CD4-positive, alpha-beta T cell treated with Interleukin-2 at 100 ng/mL for 4 hours (primary cell): ENCODE measurements around the gene DPYSL4.

Experiments
- DNase-seq: peaks from one replicate; pipeline ENCODE4 v3.0.0-alpha.2; 2020; ENCODE audit warnings: low spot score

Gene DPYSL4

DNA sequence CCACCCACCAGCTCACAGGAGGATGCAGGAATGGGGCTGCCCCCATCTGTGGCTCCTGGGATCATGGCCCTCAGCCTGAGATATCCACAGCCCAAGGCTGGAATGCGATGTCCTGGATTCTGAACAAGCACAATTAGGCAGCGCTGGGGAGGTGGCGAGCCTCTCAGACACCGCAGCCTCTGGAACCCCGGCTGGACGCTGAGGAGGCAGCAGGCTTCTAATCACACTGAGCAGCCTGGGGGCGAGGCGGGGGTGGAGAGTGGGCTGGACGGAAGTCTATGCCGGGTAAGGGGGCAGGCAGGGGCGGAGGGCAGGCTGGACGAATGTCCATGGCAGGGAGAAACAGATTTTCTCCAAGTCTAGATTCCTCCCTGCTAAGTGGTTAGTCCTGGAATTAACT, 56.4 kb downstream of the DPYSL4 start:
- no peak for DNase-seq

DNA sequence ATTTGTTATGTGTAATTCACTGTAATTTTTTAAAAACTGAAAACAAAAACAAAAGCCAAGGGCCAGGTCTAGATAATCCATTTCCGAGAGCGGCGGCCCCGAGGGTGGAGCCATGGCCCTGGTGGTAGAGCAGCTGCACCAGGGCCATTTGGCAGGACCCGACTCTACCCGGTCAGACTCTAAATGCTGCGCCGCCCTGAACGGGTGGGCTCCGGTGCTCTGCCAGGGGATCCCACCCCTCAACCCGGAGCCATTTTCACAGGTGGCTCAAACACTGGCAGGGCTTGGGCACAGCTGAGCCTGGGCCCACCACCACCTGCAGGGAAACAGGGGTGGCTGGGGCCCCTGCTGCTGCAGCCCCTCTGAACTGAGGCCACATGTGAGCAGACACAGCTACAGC, 56.9 kb downstream of the DPYSL4 start:
- no peak for DNase-seq

DNA sequence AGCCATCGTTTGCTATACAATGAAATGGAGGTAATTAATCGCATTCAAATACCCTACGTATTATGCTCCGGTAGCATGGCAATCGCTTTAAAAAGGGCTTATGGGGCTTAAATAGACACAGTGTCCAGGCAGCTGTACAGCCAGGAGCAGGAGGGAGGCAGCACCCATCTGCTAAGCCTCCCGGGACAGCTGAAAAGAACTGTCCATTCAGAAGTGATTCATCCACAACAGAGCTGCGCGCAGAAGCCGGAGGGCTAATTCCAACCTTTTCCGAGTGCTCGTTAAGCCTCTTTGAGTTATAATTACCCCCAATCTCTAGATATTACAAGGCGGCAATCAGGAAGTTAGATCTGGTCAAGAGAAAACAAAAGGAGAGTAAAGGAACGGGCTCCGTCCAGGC, 58.3 kb downstream of the DPYSL4 start:
- no peak for DNase-seq

DNA sequence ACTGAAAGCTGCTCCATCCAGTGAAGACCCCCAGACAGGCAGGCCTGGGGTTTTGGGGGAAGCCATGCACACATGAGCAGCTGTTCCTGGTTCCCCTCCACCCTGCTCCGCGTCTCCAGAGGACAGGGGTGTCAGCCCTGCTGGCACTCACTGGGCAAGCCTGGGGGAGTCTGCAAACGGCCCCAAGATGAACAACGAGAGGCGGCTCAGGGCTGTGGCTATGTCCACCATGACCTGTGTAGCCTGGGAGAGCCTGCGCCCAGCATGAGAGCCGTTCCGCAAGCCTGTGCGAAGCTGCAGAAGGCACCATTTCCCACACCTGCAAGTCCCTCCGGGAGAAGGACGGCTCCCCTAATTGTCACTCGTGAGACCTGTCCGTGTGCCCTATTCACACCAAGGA, 59.5 kb downstream of the DPYSL4 start:
- DNase-seq: no peak

DNA sequence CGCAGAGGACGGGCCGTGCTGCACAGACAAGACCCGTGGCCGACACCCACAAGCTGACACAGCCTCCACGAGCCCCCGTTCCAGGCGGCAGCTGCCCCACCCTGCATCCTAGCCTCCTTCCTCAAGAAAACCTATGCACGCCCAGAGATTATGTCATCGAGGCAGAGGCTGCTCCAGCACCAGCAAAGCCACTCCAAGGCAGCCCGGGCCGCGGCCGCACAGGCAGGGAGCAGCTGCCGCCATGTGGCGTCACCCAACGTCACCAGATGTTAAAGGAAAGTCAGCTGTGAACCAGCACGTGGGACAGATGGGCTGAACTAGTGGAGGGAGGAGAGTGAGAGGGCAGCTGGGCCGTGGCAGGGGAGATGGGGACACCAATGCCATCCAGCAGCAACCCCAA, 61.2 kb downstream of the DPYSL4 start:
- no peak for DNase-seq

DNA sequence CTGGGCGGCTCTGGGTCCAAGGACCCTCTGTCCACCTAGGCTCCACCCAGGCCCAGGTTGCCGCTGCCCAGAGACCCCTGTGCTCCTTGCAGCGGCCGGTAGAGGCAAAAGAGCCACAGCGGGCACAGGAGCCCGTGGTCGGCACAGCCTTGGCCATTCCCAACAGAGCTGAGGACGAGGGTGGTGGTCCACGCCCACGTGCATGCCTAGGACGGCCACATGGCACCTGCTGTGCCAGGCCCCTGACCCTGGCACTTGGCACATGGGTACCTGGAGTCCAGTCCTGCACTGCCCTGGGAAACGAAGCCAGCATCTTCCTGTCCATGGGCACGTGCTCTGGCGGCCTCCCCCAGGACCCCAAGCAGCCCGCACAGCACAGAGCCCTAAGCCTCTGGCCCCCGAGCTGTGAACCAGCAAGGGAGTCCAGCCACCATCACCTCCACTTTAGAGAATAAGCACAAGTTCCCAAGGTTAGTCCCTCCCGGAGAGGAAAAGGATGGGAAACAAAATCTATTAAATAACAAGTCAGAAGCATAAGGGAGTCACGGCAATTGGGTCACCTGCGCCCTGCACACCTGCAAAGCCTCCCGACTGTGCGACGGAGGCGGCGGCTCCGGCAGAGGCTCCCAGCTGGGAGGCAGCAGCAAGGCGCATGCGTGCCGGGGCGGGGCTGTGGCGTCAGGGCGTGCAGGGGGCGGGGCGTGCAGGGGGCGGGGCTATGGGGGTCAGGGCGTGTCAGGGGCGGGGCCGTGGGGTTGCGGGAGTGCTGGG, 61.9 kb downstream of the DPYSL4 start:
- DNase-seq: peak; percentile 18

DNA sequence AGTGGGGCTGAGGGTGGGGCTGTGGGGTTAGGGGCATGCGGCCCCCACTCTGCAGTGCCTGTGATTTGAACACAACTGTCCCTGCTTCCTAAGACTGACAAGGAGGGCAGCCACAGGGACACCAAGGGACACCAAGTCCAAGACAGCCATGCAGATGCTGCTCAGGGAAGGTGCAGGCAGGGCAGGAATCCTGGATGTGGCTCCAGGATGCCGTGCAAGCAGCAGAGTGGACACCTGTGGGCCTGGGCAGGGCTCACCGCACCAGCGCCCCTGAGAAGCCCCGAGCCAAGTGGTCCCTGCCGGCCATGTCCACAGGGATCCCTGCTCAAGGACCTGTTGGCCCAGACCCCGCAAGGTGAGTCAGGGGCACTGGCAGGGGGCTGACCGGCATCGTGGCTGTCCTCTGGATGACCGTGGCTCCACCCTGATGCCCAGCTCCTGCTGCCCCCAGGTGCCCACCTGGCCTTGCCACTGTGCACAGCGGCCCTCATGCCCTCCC, 62.5 kb downstream of the DPYSL4 start:
- no peak for DNase-seq

DNA sequence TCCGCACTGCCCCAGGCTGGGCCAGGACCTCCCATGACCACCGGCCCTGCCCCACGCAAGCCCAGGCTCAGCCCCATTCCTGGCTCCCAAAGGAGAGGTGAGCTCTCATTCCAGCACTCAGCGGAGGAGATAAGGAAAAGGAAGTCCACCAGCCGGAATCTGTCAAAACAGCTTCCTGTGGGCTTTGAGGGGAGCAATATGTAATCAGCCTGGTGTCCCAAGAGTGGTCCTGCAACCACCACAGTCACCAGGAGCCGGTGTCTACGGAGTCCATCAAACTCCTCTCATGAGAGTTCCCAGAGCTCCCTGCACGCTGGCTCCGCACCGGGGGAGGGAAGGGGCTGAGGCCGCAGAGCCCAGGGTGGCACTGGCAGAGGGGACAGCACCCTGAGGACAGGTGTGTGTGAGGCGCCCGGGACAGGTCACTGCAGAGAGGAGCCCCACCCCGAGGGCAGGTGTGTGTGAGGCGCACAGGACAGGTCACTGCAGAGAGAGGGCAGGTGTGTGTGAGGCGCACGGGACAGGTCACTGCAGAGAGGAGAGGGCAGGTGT, 63.2 kb downstream of the DPYSL4 start:
- DNase-seq: no peak

DNA sequence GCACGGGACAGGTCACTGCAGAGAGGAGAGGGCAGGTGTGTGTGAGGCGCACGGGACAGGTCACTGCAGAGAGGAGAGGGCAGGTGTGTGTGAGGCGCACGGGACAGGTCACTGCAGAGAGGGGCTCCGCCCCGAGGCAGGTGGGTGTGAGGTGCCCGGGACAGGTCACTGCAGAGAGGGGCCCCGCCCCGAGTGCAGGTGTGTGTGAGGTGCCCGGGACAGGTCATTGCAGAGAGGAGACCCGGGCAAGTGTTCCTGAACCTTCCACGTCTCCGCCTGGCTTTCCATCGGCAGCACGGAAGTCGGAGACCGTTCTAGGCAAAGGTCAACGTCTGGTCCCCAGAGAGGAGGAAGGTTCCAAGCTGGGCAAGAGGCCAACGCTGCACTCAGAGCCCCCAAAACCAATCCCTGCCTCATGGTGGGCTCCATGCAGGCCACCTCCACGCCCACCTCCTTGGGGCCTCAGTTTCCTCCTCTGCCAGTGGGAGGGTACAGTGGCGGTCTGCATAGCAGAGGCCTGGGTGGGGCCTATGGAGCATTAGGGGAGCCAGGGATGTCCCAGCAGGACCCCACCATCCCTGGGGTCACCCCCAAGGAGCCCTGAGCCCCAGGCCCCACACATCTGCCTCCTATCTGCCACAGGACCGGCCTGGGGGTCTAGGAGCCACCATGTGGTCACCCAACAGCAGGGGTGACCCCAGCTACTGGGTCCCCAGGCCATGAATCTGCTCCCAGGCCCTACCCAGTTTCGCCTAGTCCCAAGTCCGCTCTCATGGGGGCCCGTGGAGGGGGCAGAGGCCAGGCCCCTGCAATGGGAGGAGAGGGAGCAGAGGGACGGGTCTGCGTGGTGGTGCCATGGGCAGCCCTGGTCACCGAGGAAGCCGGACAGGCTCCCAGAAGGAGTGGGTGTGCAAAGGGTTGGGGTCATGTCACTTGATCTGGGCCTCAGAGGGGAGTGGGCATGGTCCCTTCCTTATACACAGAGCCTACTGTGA, 64.0 kb downstream of the DPYSL4 start:
- DNase-seq: no peak

DNA sequence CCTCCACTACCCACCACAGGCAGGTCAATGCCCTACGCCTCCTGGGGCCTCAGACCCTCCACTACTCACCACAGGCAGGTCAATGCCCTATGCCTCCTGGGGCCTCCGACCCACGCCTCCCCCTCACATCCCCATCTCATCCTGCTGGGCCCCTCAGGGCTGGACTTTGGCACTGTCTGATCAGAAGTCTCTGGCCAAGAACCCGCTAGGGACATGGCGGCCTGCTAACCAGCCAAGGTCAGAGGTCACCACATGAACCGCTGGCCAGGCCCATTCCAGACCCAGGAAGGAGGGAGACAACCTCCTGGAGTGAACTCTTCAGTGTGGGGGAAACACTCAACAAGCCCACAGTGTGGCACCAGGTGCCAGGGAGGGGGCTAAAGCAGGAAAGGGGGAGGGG, 65.2 kb downstream of the DPYSL4 start:
- no peak for DNase-seq

DNA sequence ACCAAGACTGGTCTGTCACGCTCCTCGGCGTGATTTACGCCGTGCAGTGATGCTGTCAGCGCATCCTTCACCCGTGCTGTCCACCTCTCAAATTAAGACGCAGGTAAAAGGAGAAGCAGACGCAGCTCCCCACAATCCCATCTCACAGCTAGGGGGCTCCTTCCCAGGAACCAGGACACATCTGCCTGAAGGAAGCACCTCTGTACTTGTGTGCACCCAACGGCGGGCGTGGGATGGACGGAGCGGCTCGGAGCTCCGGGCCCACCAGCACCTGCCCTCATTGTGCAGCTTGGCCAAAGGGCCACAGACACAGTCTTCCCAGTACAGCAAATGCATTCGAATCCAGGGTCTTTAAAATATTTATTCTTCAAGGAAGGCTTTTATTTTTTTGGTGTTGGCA, 65.7 kb downstream of the DPYSL4 start:
- DNase-seq: no peak

DNA sequence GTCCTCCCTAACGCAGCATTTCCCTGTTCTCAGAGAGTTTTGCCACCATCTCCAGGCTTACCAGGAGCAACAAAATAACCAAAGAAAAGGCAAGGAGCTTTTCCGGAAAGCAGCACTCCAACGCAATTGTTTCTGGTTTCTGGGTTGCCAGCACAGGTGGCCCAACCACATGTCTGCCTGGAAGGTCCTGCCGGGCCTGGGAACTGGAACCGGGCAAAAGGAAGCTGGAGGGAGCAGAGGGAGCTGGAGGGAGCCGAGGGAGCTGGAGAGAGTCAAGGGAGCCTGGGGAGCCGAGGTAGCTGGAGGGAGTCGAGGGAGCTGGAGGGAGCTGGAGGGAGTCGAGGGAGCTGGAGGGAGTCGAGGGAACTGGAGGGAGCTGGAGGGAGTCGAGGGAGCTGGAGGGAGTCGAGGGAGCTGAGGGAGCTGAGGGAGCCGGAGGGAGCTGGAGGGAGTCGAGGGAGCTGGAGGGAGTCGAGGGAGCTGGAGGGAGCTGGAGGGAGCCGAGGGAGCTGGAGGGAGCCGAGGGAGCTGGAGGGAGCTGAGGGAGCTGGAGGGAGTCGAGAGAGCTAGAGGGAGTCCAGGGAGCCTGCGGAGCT, 66.4 kb downstream of the DPYSL4 start:
- DNase-seq: no peak

DNA sequence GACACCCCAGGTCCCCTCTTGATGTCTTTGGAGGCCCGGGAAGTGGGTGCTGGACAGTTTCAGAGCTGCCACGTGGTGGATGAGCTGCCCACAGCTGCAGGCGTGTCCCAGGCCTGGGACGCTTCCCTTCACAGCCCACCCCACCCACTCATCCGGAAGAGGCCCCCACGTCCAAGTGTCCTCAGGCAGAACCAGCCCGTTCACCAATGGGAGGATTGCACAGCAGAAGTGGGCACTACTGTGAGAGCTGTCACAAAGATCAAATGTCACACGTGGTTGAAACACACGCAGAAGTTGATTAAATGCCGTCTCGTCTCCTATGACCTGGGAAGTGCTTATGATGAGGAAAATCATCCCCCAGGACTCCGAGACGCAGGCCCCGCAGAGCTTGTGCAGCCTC, 68.1 kb downstream of the DPYSL4 start:
- DNase-seq: no peak
